Measurements from ENCODE around the gene CIAO2A.

The CIAO2A gene

GRCh38 chr15:64095431-64095794 is 1.8 kb upstream of the CIAO2A start:
- Histone ChIP-seq H3F3A (ENCODE audit: insufficient read depth, low read length) (peaks cover 43% of the 10 kb centered on the region), H4K20me1 (ENCODE audit: insufficient read depth, low read length) (peaks cover 8% of the 10 kb centered on the region; the same call in 1 of the 2 replicates), H3K9me3 (replicated peaks; ENCODE audit: insufficient read depth, low read length) (no peaks in the 10 kb centered on the region), H3K27me3 (replicated peaks; ENCODE audit: insufficient read depth, low read length) (no peaks in the 10 kb centered on the region), H3K79me2 (ENCODE audit: low read length) (peaks cover 90% of the 10 kb centered on the region), H3K36me3 (replicated peaks; ENCODE audit: insufficient read depth, low read length) (no peaks in the 10 kb centered on the region), H3K4me3 (ENCODE audit: low read length) (peak overlapping the region; percentile 92), H2AFZ (ENCODE audit: low read length) (peak overlapping the region; percentile 83), H3K4me2 (ENCODE audit: low read depth, low read length) (peak overlapping the region; percentile 87), H3K9ac (ENCODE audit: low read length) (peak overlapping the region; percentile 83; the same call in 1 of the 2 replicates), H3K9me2 (replicated peaks; ENCODE audit: insufficient read depth, low read length) (no peaks in the 10 kb centered on the region), H3K4me1 (ENCODE audit: low read length) (peaks cover 38% of the 10 kb centered on the region), H3K27ac (ENCODE audit: low read length) (peak overlapping the region; percentile 19; the same call in 1 of the 2 replicates)
- TF ChIP-seq EZH2 (optimal IDR thresholded peaks at IDR 0.05; ENCODE audit: low read depth, low read length) = no peak
- TF ChIP-seq EZH2phosphoT487 (IDR thresholded peaks at IDR 0.05; ENCODE audit: low read length) = no peak
- TF ChIP-seq, protein P1, sequence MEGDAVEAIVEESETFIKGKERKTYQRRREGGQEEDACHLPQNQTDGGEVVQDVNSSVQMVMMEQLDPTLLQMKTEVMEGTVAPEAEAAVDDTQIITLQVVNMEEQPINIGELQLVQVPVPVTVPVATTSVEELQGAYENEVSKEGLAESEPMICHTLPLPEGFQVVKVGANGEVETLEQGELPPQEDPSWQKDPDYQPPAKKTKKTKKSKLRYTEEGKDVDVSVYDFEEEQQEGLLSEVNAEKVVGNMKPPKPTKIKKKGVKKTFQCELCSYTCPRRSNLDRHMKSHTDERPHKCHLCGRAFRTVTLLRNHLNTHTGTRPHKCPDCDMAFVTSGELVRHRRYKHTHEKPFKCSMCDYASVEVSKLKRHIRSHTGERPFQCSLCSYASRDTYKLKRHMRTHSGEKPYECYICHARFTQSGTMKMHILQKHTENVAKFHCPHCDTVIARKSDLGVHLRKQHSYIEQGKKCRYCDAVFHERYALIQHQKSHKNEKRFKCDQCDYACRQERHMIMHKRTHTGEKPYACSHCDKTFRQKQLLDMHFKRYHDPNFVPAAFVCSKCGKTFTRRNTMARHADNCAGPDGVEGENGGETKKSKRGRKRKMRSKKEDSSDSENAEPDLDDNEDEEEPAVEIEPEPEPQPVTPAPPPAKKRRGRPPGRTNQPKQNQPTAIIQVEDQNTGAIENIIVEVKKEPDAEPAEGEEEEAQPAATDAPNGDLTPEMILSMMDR (IDR thresholded peaks at IDR 0.05; ENCODE audit: low read length) = no peak
- DNase-seq = no peak

- peak overlapping the region; percentile 82 for H3K4me2 ChIP-seq (ENCODE audit: low read depth, low read length)
- H3K9me2 ChIP-seq (replicated peaks; ENCODE audit: insufficient read depth, low read length) = no peaks in the 10 kb centered on the region
- H3K79me2 ChIP-seq (ENCODE audit: low read length) = peaks cover 90% of the 10 kb centered on the region
- H3K4me1 ChIP-seq (ENCODE audit: low read length) = peaks cover 50% of the 10 kb centered on the region
- H3K4me3 ChIP-seq (ENCODE audit: low read length) = peak overlapping the region; percentile 92
- peaks cover 46% of the 10 kb centered on the region for H3F3A ChIP-seq (ENCODE audit: insufficient read depth, low read length)
- H3K36me3 ChIP-seq (replicated peaks; ENCODE audit: insufficient read depth, low read length) = peaks cover 5% of the 10 kb centered on the region
- TF ChIP-seq EZH2 (optimal IDR thresholded peaks at IDR 0.05; ENCODE audit: low read depth, low read length) (no peak), EZH2phosphoT487 (IDR thresholded peaks at IDR 0.05; ENCODE audit: low read length) (no peak)
- TF ChIP-seq, protein P1 (IDR thresholded peaks at IDR 0.05; ENCODE audit: low read length) = peak; percentile 39; the same call in 1 of the 2 replicates
- peak overlapping the region; percentile 79 for H2AFZ ChIP-seq (ENCODE audit: low read length)
- H3K27me3 ChIP-seq (replicated peaks; ENCODE audit: insufficient read depth, low read length) = no peaks in the 10 kb centered on the region
- 0 out of 2 replicates have a peak, but pooled peaks cover 4% of the 10 kb centered on the region for H4K20me1 ChIP-seq (ENCODE audit: insufficient read depth, low read length)
- peak; percentile 80 for DNase-seq
- H3K9ac ChIP-seq (ENCODE audit: low read length) = peak overlapping the region; percentile 92
- no peaks in the 10 kb centered on the region for H3K9me3 ChIP-seq (replicated peaks; ENCODE audit: insufficient read depth, low read length)
- H3K27ac ChIP-seq (ENCODE audit: low read length) = peak overlapping the region; percentile 90
Observed at GRCh38 chr15:64092864-64093626, 593 bp downstream of the CIAO2A start.

GRCh38 chr15:64092075-64092820 is 1.4 kb downstream of the CIAO2A start:
- H3K9ac ChIP-seq (ENCODE audit: low read length) = peak overlapping the region; percentile 92
- TF ChIP-seq, protein P1 (IDR thresholded peaks at IDR 0.05; ENCODE audit: low read length) = peak; percentile 39
- TF ChIP-seq EZH2phosphoT487 (IDR thresholded peaks at IDR 0.05; ENCODE audit: low read length) = no peak
- no peak for TF ChIP-seq EZH2 (optimal IDR thresholded peaks at IDR 0.05; ENCODE audit: low read depth, low read length)
- H3K9me2 ChIP-seq (replicated peaks; ENCODE audit: insufficient read depth, low read length) = no peaks in the 10 kb centered on the region
- H4K20me1 ChIP-seq (ENCODE audit: insufficient read depth, low read length) = no peaks in the 10 kb centered on the region
- H2AFZ ChIP-seq (ENCODE audit: low read length) = 0 out of 2 replicates have a peak overlapping the region, but pooled peaks have one; percentile 79
- no peaks in the 10 kb centered on the region for H3K27me3 ChIP-seq (replicated peaks; ENCODE audit: insufficient read depth, low read length)
- H3K4me1 ChIP-seq (ENCODE audit: low read length) = peaks cover 42% of the 10 kb centered on the region
- H3K36me3 ChIP-seq (replicated peaks; ENCODE audit: insufficient read depth, low read length) = peaks cover 13% of the 10 kb centered on the region
- H3K4me2 ChIP-seq (ENCODE audit: low read depth, low read length) = peak overlapping the region; percentile 82
- peak overlapping the region; percentile 92 for H3K4me3 ChIP-seq (ENCODE audit: low read length)
- peaks cover 90% of the 10 kb centered on the region for H3K79me2 ChIP-seq (ENCODE audit: low read length)
- no peaks in the 10 kb centered on the region for H3K9me3 ChIP-seq (replicated peaks; ENCODE audit: insufficient read depth, low read length)
- peaks cover 46% of the 10 kb centered on the region for H3F3A ChIP-seq (ENCODE audit: insufficient read depth, low read length)
- peak; percentile 41 for DNase-seq
- peak overlapping the region; percentile 90 for H3K27ac ChIP-seq (ENCODE audit: low read length)

All from MM.1S (cell line).